GM12874 (cell line): ENCODE data around the gene CDK6.

Experiments
- CTCF ChIP-seq: IDR thresholded peaks from 2 replicates; pipeline ENCODE4 v1.5.1; 2011; ENCODE audit warnings: low read depth, mild to moderate bottlenecking, control low read depth, low read length, moderate library complexity; ENCODE audit not compliant: insufficient read depth

The CDK6 gene

GRCh38 chr7:92717623-92717992 is 118.8 kb downstream of the CDK6 start:
- TF ChIP-seq CTCF: no peak

- TF ChIP-seq CTCF: no peak
These were observed 119.4 kb downstream of the CDK6 start for GRCh38 chr7:92716825-92717580.

GRCh38 chr7:92715963-92716362 is 120.4 kb downstream of the CDK6 start:
- no peak for TF ChIP-seq CTCF

- no peak for TF ChIP-seq CTCF
These were observed 121.6 kb downstream of the CDK6 start for GRCh38 chr7:92714767-92715166.

GRCh38 chr7:92714280-92714679 is 122.1 kb downstream of the CDK6 start:
- TF ChIP-seq CTCF: no peak

GRCh38 chr7:92709912-92710311 is 126.5 kb downstream of the CDK6 start:
- TF ChIP-seq CTCF: no peak

GRCh38 chr7:92709150-92709549 is 127.2 kb downstream of the CDK6 start:
- TF ChIP-seq CTCF: no peak
